ENCODE measurements around the gene GOLGA6L10. TPM values are rescaled to one million over a fixed set of nuclear protein-coding genes. Genes with fewer than 3 reads are reported as not detected.

The GOLGA6L10 gene
- total RNA-seq, 1 experiment from 2014 or later, result 1.2 TPM

- CTCF ChIA-PET, result no interaction called here
- POLR2A ChIA-PET, result no interaction called here
- Histone ChIP-seq H3K9ac (ENCODE audit: low read length) (no peak overlapping the region), H3K27ac (ENCODE audit: low read depth, low read length) (no peak overlapping the region), H2AFZ (ENCODE audit: low read depth, low read length, poor library complexity, severe bottlenecking) (no peak overlapping the region), H4K20me1 (ENCODE audit: insufficient read depth) (no peaks in the 10 kb centered on the region), H3K4me3 (replicated peaks in 1 of 2; ENCODE audit: low read depth in 1 of 2, low read length in 2 of 2) (no peak overlapping the region), H3K79me2 (ENCODE audit: insufficient read depth, low read length) (no peaks in the 10 kb centered on the region), H3K36me3 (ENCODE audit: control insufficient read depth in 1 of 2, insufficient read depth in 2 of 2, low read length in 2 of 2) (no peaks in the 10 kb centered on the region), H3K27me3 (ENCODE audit: insufficient read depth, low read length) (no peaks in the 10 kb centered on the region), H3K9me2 (ENCODE audit: insufficient read depth) (no peaks in the 10 kb centered on the region), H3K9me3 (ENCODE audit: control insufficient read depth in 1 of 2, insufficient read depth in 1 of 2, low read depth in 1 of 2, low read length in 2 of 2) (no peaks in the 10 kb centered on the region), H3K4me2 (ENCODE audit: low read length) (no peak overlapping the region), H3K4me1 (ENCODE audit: control insufficient read depth in 1 of 2, insufficient read depth in 2 of 2, low read length in 2 of 2) (no peaks in the 10 kb centered on the region)
- no TSS peak for BruUV-seq (replicated peaks)
- DNase-seq (ENCODE audit: low read depth, low spot score), result no peak
- RAD21 ChIA-PET (ENCODE audit: low non-redundant PET in 1 of 2, low total read pairs in 2 of 2, uncharacterized antibody in 2 of 2, unreplicated experiment in 2 of 2), result no interaction called here
- no peak for ATAC-seq
- intact Hi-C loops (cut with micrococcal nuclease), result no loop called here
- TF ChIP-seq EZH2phosphoT487 (IDR thresholded peaks at IDR 0.05; ENCODE audit: borderline replicate concordance) (no peak), JUND (IDR thresholded peaks at IDR 0.05) (no peak), YY1 (IDR thresholded peaks at IDR 0.05; ENCODE audit: extremely low read depth, insufficient replicate concordance, low read depth, low read length) (no peak), ZFX (IDR thresholded peaks at IDR 0.05) (no peak), MAX (IDR thresholded peaks at IDR 0.05) (no peak), ATF3 (IDR thresholded peaks at IDR 0.05) (no peak), RAD21 (IDR thresholded peaks at IDR 0.05; ENCODE audit: low read depth) (no peak), ELF1 (IDR thresholded peaks at IDR 0.05; ENCODE audit: borderline replicate concordance, low read depth) (no peak), POLR2AphosphoS5 (IDR thresholded peaks at IDR 0.05; ENCODE audit: low read depth, low read length) (no peak), EGR1 (IDR thresholded peaks at IDR 0.05; ENCODE audit: low read depth) (no peak)
Measured at GRCh38 chr15:82292271-82292670, 57.0 kb downstream of the GOLGA6L10 start.

Other genes with a start within 250 kb of the GOLGA6L10 start
- 12.7 TPM for gene EFL1, start 86.7 kb downstream of the GOLGA6L10 start, total RNA-seq (2021; ENCODE audit: unreplicated experiment)
- gene SAXO2, start 86.7 kb downstream of the GOLGA6L10 start, total RNA-seq (2021; ENCODE audit: unreplicated experiment), result 5.7 TPM
- 4.3 TPM for gene GOLGA6L9, start 80.3 kb upstream of the GOLGA6L10 start, total RNA-seq (2021; ENCODE audit: unreplicated experiment)
- 2,385 TPM for gene RPS17, start 191.0 kb upstream of the GOLGA6L10 start, total RNA-seq (2021; ENCODE audit: unreplicated experiment)

All from HCT116 (cell line).